Endothelial cell of umbilical vein (primary cell): ENCODE results near the gene FILIP1L. TPM values are rescaled to one million over a fixed set of nuclear protein-coding genes. Genes with fewer than 3 reads are reported as not detected.

ENCODE experiments used
- BruUV-seq: library from RNA; stranded (reverse); fragments of 400-500 nt; replicated peaks from 2 replicates; lab custom pipeline; 2021; lab: Mats Ljungman, UMichigan
- CTCF ChIA-PET: fragments of 300-600, 350-600 bp; sonication (Branson Sonifier 250); formaldehyde crosslinking; loops from one replicate; lab custom pipeline; 2021; ENCODE audit warnings: antibody characterized with exemption, inconsistent platforms; lab: Charles Lee
- POLR2A ChIA-PET: fragments of 300-600, 350-600 bp; sonication (Branson Sonifier 250); formaldehyde crosslinking; loops from one replicate; lab custom pipeline; 2021; ENCODE audit warnings: antibody characterized with exemption, inconsistent platforms; lab: Charles Lee
- DNase-seq: peaks from one replicate; pipeline ENCODE4 v3.0.0-alpha.2; 2011; ENCODE audit warnings: low read depth, low spot score
- FAIRE-seq: peaks from 2 replicates; lab custom pipeline; 2011; peaks lifted over from hg19 to GRCh38; lab: Jason Lieb, UNC
- H2AFZ ChIP-seq: 2 replicates; pipeline ENCODE4 v1.6.0; 2012; ENCODE audit warnings: low read depth, low read length, control low read depth, inconsistent platforms
- H3K27ac ChIP-seq: 2 replicates; pipeline ENCODE4 v1.5.1; 2011; ENCODE audit warnings: low read depth, mild to moderate bottlenecking, control low read depth, low read length, moderate library complexity; ENCODE audit not compliant: insufficient read depth
- H3K27me3 ChIP-seq, 2 experiments: 2 replicates each; pipeline versions ENCODE4 v1.6.0 to v1.6.1; 2011; ENCODE audit warnings: low read length in 2 of 2, mixed read lengths in 1 of 2; ENCODE audit not compliant: control insufficient read depth in 2 of 2, insufficient read depth in 2 of 2
- H3K36me3 ChIP-seq, 2 experiments: 2 replicates in 1 of 2; 3 replicates in 1 of 2; pipeline ENCODE4 v1.5.1; 2011; ENCODE audit warnings: low read length in 2 of 2, mild to moderate bottlenecking in 1 of 2, moderate library complexity in 1 of 2; ENCODE audit not compliant: control insufficient read depth in 2 of 2, insufficient read depth in 2 of 2; ENCODE audit errors: extremely low read depth in 1 of 2
- H3K4me1 ChIP-seq: 3 replicates; pipeline ENCODE4 v1.5.1; 2011; ENCODE audit warnings: mild to moderate bottlenecking, low read length; ENCODE audit not compliant: control insufficient read depth, insufficient read depth; ENCODE audit errors: extremely low read depth
- H3K4me2 ChIP-seq: 2 replicates; pipeline ENCODE4 v1.6.1; 2011; ENCODE audit warnings: low read length, control low read depth, mixed read lengths; ENCODE audit not compliant: insufficient read depth
- H3K4me3 ChIP-seq, 3 experiments: fragments of 200-600 bp in 1 of 3; sonication (generic), shearing (Covaris generic) in 1 of 3; replicated peaks in 1 of 3; 2 replicates each; pipeline ENCODE4 v1.5.1; 2011 to 2016; ENCODE audit warnings: control low read depth in 3 of 3, low read length in 3 of 3, mild to moderate bottlenecking in 2 of 3, inconsistent platforms in 1 of 3, low read depth in 1 of 3, moderate library complexity in 1 of 3; ENCODE audit not compliant: insufficient read depth in 1 of 3
- H3K79me2 ChIP-seq: 2 replicates; pipeline ENCODE4 v1.6.0; 2012; ENCODE audit warnings: low read length, inconsistent platforms; ENCODE audit not compliant: control insufficient read depth, insufficient read depth
- H3K9ac ChIP-seq: replicated peaks from 2 replicates; pipeline ENCODE3; 2011; ENCODE audit warnings: low read length, control low read depth; ENCODE audit not compliant: insufficient read depth; ENCODE audit errors: extremely low read depth
- H3K9me1 ChIP-seq: replicated peaks from 3 replicates; pipeline ENCODE4 v1.6.0; 2011; ENCODE audit warnings: mild to moderate bottlenecking, low read length; ENCODE audit not compliant: control insufficient read depth, insufficient read depth; ENCODE audit errors: extremely low read depth
- H3K9me3 ChIP-seq: replicated peaks from 2 replicates; pipeline ENCODE4 v1.5.1; 2012; ENCODE audit warnings: low read length, inconsistent platforms; ENCODE audit not compliant: control insufficient read depth, insufficient read depth
- H4K20me1 ChIP-seq: replicated peaks from 2 replicates; pipeline ENCODE3; 2011; ENCODE audit warnings: mild to moderate bottlenecking, low read length; ENCODE audit not compliant: control insufficient read depth, insufficient read depth; ENCODE audit errors: extremely low read depth
- EZH2 ChIP-seq: IDR thresholded peaks from 2 replicates; pipeline ENCODE4 v1.6.1; 2012; ENCODE audit warnings: borderline replicate concordance, low read depth, mild to moderate bottlenecking, moderate library complexity, low read length, inconsistent platforms; ENCODE audit not compliant: severe bottlenecking
- FOS ChIP-seq: IDR thresholded peaks from 2 replicates; pipeline ENCODE4 v1.6.1; 2011; ENCODE audit warnings: mild to moderate bottlenecking, low read length, moderate library complexity, borderline replicate concordance; ENCODE audit not compliant: insufficient read depth
- GATA2 ChIP-seq: IDR thresholded peaks from 2 replicates; pipeline ENCODE4 v1.7.0; 2011; ENCODE audit warnings: low read depth, mild to moderate bottlenecking, moderate library complexity, mixed read lengths, low read length; ENCODE audit not compliant: insufficient read length, insufficient read depth
- POLR2A ChIP-seq: IDR thresholded peaks from 2 replicates; pipeline ENCODE4 v1.6.1; 2012; ENCODE audit warnings: low read depth, mild to moderate bottlenecking, control low read depth, low read length
- dilution Hi-C: fragments of 300-500 bp; cut with MboI; formaldehyde crosslinking; loops from one replicate; pipeline ENCODE4 v1.15.0; 2019; ENCODE audit warnings: low sequenced_read_pairs; ENCODE audit not compliant: extremely low pct_ligation_motif_present
- intact Hi-C: fragments of 100-400 bp; cut with micrococcal nuclease; formaldehyde crosslinking; loops from one replicate; pipeline ENCODE4 v1.10.0; 2022
- polyA plus RNA-seq, 4 experiments: library from polyadenylated mRNA; depleted of rRNA in 3 of 4; stranded (reverse) in 3 of 4; unstranded in 1 of 4; fragments of >200 nt; gene quantifications; 2 replicates each; pipeline versions ENCODE4 v1.2.1 to v1.2.3, GENCODE V29; 2011 to 2012; ENCODE audit warnings: missing spikeins in 1 of 4
- total RNA-seq: library from RNA; stranded (reverse); gene quantifications from 2 replicates; pipeline ENCODE4 v1.2.3, GENCODE V29; 2021
- TF ChIP-seq, protein P1 (sequence below), 2 donors: IDR thresholded peaks; 1 replicate in 1 of 2; 2 replicates in 1 of 2; pipeline ENCODE4 v1.5.1; 2011; ENCODE audit warnings: low read length in 2 of 2, mild to moderate bottlenecking in 2 of 2, moderate library complexity in 2 of 2, control low read depth in 1 of 2, inconsistent platforms in 1 of 2, low read depth in 1 of 2; ENCODE audit not compliant: insufficient read depth in 1 of 2; ENCODE audit errors: extremely low read depth in 1 of 2

FILIP1L gene
- total and polyA plus RNA-seq, 2 donors (not counting 3 experiments of a cell fraction or from before 2014, with no cell fraction given): 26.0 to 29.9 TPM

DNA sequence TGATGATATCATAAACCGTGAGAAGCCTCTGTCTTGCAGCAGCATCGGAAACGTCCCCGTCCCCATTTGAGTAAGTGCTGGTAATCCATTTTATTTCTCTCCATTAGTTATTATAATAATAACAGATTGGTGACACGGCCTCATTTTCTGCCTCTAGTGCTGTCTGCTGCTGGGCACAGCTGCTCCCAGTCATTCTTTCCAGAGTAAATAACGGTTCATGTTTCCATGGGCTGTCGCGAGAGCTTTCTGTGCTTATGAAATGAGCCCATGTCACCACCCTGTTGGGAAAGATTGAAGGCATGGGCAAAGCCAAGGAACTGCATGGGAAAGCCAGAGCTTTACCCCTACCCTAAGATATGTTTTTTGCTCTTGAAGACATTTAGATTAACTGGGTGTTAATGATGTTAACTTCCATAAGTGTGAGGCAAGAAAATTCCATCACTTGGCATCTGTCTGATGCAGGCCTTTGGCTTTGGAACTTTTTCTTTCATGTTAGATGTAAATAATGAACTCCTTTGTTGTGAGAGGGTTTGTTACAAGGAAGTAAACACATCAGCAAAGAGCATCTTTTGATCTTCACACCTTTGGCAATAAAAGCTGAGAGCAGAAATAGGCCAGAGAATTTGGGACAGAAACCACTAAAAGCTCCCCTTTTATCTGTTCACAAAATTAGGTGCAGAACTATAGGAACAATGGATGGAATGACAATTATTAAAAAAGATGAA, 141.8 kb downstream of the FILIP1L start:
- H3K4me2 ChIP-seq: no peak overlapping the region
- POLR2A ChIA-PET: no interaction called here
- BruUV-seq: no TSS peak
- no peak overlapping the region for H3K9ac ChIP-seq
- H4K20me1 ChIP-seq: no peaks in the 10 kb centered on the region
- intact Hi-C loops: no loop called here
- no peak for FAIRE-seq
- no peak for DNase-seq
- H3K79me2 ChIP-seq: no peaks in the 10 kb centered on the region
- H2AFZ ChIP-seq: no peak overlapping the region
- no peaks in the 10 kb centered on the region for H3K9me1 ChIP-seq
- CTCF ChIA-PET: interaction anchor here (1.2 to 1.6 kb wide), 3 partner anchors 12 to 129 kb away, joined by 3 to 5 read pairs (median 4); no protein-coding TSS in a partner anchor
- H3K4me1 ChIP-seq: no peaks in the 10 kb centered on the region
- H3K36me3 ChIP-seq: no peaks in the 10 kb centered on the region
- no peaks in the 10 kb centered on the region for H3K27me3 ChIP-seq
- TF ChIP-seq, protein P1, sequence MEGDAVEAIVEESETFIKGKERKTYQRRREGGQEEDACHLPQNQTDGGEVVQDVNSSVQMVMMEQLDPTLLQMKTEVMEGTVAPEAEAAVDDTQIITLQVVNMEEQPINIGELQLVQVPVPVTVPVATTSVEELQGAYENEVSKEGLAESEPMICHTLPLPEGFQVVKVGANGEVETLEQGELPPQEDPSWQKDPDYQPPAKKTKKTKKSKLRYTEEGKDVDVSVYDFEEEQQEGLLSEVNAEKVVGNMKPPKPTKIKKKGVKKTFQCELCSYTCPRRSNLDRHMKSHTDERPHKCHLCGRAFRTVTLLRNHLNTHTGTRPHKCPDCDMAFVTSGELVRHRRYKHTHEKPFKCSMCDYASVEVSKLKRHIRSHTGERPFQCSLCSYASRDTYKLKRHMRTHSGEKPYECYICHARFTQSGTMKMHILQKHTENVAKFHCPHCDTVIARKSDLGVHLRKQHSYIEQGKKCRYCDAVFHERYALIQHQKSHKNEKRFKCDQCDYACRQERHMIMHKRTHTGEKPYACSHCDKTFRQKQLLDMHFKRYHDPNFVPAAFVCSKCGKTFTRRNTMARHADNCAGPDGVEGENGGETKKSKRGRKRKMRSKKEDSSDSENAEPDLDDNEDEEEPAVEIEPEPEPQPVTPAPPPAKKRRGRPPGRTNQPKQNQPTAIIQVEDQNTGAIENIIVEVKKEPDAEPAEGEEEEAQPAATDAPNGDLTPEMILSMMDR (IDR thresholded peaks at IDR 0.05; ENCODE audit: extremely low read depth in 1 of 2, insufficient read depth in 1 of 2, low read depth in 1 of 2, low read length in 2 of 2): no peak
- TF ChIP-seq GATA2 (no peak), POLR2A (no peak), EZH2 (no peak)
- no peak overlapping the region for H3K27ac ChIP-seq
- H3K9me3 ChIP-seq: no peaks in the 10 kb centered on the region
- no peak overlapping the region for H3K4me3 ChIP-seq
- dilution Hi-C loops: no loop called here

DNA sequence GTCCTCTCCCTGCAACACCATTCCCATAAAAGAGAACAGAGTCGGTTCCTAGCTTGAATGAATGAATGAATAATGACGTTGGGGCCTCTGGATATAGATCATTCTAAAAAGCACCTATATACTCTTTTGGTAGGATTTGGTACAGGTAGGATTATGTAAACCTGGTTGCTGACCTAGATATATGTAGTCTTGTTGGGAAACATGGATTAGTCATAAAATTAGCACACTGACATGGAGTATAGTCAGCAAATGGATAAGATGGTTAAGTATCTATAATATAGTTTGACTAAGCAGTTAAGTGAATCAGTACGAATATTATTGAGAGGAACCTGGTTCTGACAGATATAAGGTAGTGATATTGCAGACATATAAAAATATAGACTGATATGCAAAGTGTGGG, 142.5 kb downstream of the FILIP1L start:
- CTCF ChIA-PET: interaction anchor here (1.2 kb wide), 1 partner anchor 13 kb away, joined by 3 read pairs; no protein-coding TSS in a partner anchor
- H3K79me2 ChIP-seq: no peaks in the 10 kb centered on the region
- no peak for TF ChIP-seq GATA2
- TF ChIP-seq FOS: no peak
- POLR2A ChIA-PET: no interaction called here
- DNase-seq: no peak
- no peak overlapping the region for H3K4me3 ChIP-seq
- H3K27ac ChIP-seq: no peak overlapping the region
- H2AFZ ChIP-seq: no peak overlapping the region
- no peaks in the 10 kb centered on the region for H3K9me3 ChIP-seq
- no peak overlapping the region for H3K9ac ChIP-seq
- BruUV-seq: no TSS peak
- H4K20me1 ChIP-seq: no peaks in the 10 kb centered on the region
- FAIRE-seq: no peak
- H3K4me2 ChIP-seq: no peak overlapping the region
- H3K27me3 ChIP-seq: no peaks in the 10 kb centered on the region
- intact Hi-C loops: no loop called here
- dilution Hi-C loops: no loop called here
- no peaks in the 10 kb centered on the region for H3K4me1 ChIP-seq
- H3K36me3 ChIP-seq: no peaks in the 10 kb centered on the region
- no peaks in the 10 kb centered on the region for H3K9me1 ChIP-seq
